GM23338 (cell line): ENCODE data around the gene EIF4E3. TPM values are rescaled to one million over a fixed set of nuclear protein-coding genes. Genes with fewer than 3 reads are reported as not detected.

Experiments
- ATAC-seq: fragments of 200-7000 bp; cut with Tn5 transposase; 3 replicates; pipeline ENCODE4 v1.9.1; 2020
- DNase-seq: peaks from one replicate; pipeline ENCODE4 v3.0.0-alpha.2; 2015; ENCODE audit warnings: low spot score
- H2AFZ ChIP-seq: fragments of 200-600 bp; sonication (generic); 2 replicates; pipeline ENCODE4 v1.8.0; 2016; ENCODE audit warnings: antibody characterized with exemption, mild to moderate bottlenecking, moderate library complexity
- H3F3A ChIP-seq: fragments of 200-600 bp; sonication (generic); replicated peaks from 2 replicates; pipeline ENCODE4 v1.8.0; 2017; ENCODE audit warnings: antibody characterized with exemption, mixed run types, low read depth
- H3K27ac ChIP-seq: fragments of 200-600 bp; sonication (generic); 2 replicates; pipeline ENCODE4 v1.6.1; 2016; ENCODE audit warnings: low read depth
- H3K27me3 ChIP-seq: fragments of 200-600 bp; sonication (generic); 2 replicates; pipeline ENCODE4 v1.8.0; 2016; ENCODE audit warnings: mild to moderate bottlenecking, mixed run types, moderate library complexity; ENCODE audit not compliant: insufficient read depth
- H3K36me3 ChIP-seq: fragments of 200-600 bp; sonication (generic); 2 replicates; pipeline ENCODE4 v1.8.0; 2016; ENCODE audit warnings: mild to moderate bottlenecking; ENCODE audit not compliant: insufficient read depth
- H3K4me1 ChIP-seq: fragments of 200-600 bp; sonication (generic); 2 replicates; pipeline ENCODE4 v1.8.0; 2016; ENCODE audit warnings: mild to moderate bottlenecking, moderate library complexity; ENCODE audit not compliant: insufficient read depth
- H3K4me2 ChIP-seq: fragments of 200-600 bp; sonication (generic); 2 replicates; pipeline ENCODE4 v1.7.1; 2017; ENCODE audit warnings: mixed run types
- H3K4me3 ChIP-seq: fragments of 200-600 bp; sonication (generic); 2 replicates; pipeline ENCODE4 v1.6.1; 2016; ENCODE audit warnings: mixed run types
- H3K79me2 ChIP-seq: fragments of 200-600 bp; sonication (generic); replicated peaks from 2 replicates; pipeline ENCODE4 v1.8.0; 2017; ENCODE audit warnings: mild to moderate bottlenecking; ENCODE audit not compliant: insufficient read depth
- H3K9me2 ChIP-seq: fragments of 200-600 bp; sonication (generic); 2 replicates; pipeline ENCODE4 v1.8.0; 2017; ENCODE audit not compliant: insufficient read depth
- H4K20me1 ChIP-seq: fragments of 200-600 bp; sonication (generic); replicated peaks from 2 replicates; pipeline ENCODE4 v1.8.0; 2017; ENCODE audit warnings: mild to moderate bottlenecking; ENCODE audit not compliant: insufficient read depth
- H3K27ac Mint-ChIP-seq: 2 replicates; pipeline ENCODE4 v1.8.0; 2020; ENCODE audit warnings: inconsistent platforms, mild to moderate bottlenecking, moderate library complexity, mixed read lengths
- H3K27me3 Mint-ChIP-seq: 3 replicates; pipeline ENCODE4 v1.8.0; 2022; ENCODE audit warnings: low read depth, mild to moderate bottlenecking, moderate library complexity, mixed read lengths, inconsistent platforms; ENCODE audit not compliant: insufficient read depth, poor library complexity
- H3K36me3 Mint-ChIP-seq: 3 replicates; pipeline ENCODE4 v1.8.0; 2021; ENCODE audit warnings: low read depth, mild to moderate bottlenecking, inconsistent platforms, moderate library complexity, mixed read lengths
- H3K4me1 Mint-ChIP-seq: 3 replicates; pipeline ENCODE4 v1.8.0; 2020; ENCODE audit warnings: mild to moderate bottlenecking, inconsistent platforms, mixed read lengths
- H3K4me3 Mint-ChIP-seq: 3 replicates; pipeline ENCODE4 v1.8.0; 2021; ENCODE audit warnings: moderate library complexity, mild to moderate bottlenecking, inconsistent platforms, mixed read lengths
- H3K9me3 Mint-ChIP-seq: 3 replicates; pipeline ENCODE4 v1.8.0; 2020; ENCODE audit warnings: moderate library complexity, mild to moderate bottlenecking, inconsistent platforms, mixed read lengths
- JUNB ChIP-seq: IDR thresholded peaks from one replicate; pipeline ENCODE4 v1.6.1; 2016; ENCODE audit warnings: antibody characterized with exemption; ENCODE audit not compliant: unreplicated experiment
- NANOG ChIP-seq: IDR thresholded peaks from 2 replicates; pipeline ENCODE4 v1.6.1; 2016; ENCODE audit warnings: antibody characterized with exemption, borderline replicate concordance
- POLR2AphosphoS5 ChIP-seq: IDR thresholded peaks from 2 replicates; pipeline ENCODE4 v1.6.1; 2016; ENCODE audit warnings: antibody characterized with exemption, low read depth
- ZNF331 ChIP-seq: fragments of 250-450 bp; sonication (Bioruptor Pico); IDR thresholded peaks from 2 replicates; pipeline ENCODE4 v1.5.0; 2020; ENCODE audit warnings: low read depth, mild to moderate bottlenecking, moderate library complexity
- polyA plus RNA-seq: library from polyadenylated mRNA; unstranded; fragments of >200 nt; fragmentation: Nextera tagmentation; extraction: Ambion mirVana; gene quantifications from 2 replicates; pipeline ENCODE4 v1.2.1, GENCODE V29; 2016
- total RNA-seq: library from RNA; depleted of rRNA; stranded (reverse); fragments of >200 nt; shearing (Covaris generic); gene quantifications from 2 replicates; pipeline ENCODE4 v1.2.3, GENCODE V29; 2014
- TF ChIP-seq, protein P1 (sequence below): fragments of 250-450 bp; sonication (Bioruptor Pico); IDR thresholded peaks from 2 replicates; pipeline ENCODE4 v1.5.0; 2020; ENCODE audit warnings: mild to moderate bottlenecking, moderate library complexity
- TF ChIP-seq, protein P2 (sequence below): IDR thresholded peaks from one replicate; pipeline ENCODE4 v1.6.1; 2018; ENCODE audit warnings: antibody characterized with exemption; ENCODE audit not compliant: unreplicated experiment

EIF4E3 gene
- total and polyA plus RNA-seq, 2 experiments from 2014 or later, result 6.0 to 9.7 TPM

DNA sequence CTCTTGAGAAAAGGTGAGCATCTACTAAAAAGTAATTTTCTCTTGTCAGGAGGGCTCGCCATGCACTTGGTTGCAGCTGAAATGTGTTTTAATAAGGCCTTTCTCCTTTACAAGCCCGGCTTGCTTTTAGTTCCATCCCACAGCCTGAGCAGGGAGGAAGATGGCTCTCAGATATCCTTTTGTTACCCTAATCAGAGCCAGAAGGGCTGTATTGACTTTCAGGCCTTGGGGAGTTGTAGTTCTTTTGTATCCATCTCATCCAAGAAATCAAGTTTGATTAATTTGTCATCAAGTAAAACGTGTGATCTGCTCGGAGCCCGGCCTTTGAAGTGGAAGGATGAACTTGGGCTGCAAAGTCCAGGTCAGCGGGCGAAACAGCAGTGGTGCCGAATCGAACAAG, 52.9 kb downstream of the EIF4E3 start (continued):
- TF ChIP-seq, protein P1, sequence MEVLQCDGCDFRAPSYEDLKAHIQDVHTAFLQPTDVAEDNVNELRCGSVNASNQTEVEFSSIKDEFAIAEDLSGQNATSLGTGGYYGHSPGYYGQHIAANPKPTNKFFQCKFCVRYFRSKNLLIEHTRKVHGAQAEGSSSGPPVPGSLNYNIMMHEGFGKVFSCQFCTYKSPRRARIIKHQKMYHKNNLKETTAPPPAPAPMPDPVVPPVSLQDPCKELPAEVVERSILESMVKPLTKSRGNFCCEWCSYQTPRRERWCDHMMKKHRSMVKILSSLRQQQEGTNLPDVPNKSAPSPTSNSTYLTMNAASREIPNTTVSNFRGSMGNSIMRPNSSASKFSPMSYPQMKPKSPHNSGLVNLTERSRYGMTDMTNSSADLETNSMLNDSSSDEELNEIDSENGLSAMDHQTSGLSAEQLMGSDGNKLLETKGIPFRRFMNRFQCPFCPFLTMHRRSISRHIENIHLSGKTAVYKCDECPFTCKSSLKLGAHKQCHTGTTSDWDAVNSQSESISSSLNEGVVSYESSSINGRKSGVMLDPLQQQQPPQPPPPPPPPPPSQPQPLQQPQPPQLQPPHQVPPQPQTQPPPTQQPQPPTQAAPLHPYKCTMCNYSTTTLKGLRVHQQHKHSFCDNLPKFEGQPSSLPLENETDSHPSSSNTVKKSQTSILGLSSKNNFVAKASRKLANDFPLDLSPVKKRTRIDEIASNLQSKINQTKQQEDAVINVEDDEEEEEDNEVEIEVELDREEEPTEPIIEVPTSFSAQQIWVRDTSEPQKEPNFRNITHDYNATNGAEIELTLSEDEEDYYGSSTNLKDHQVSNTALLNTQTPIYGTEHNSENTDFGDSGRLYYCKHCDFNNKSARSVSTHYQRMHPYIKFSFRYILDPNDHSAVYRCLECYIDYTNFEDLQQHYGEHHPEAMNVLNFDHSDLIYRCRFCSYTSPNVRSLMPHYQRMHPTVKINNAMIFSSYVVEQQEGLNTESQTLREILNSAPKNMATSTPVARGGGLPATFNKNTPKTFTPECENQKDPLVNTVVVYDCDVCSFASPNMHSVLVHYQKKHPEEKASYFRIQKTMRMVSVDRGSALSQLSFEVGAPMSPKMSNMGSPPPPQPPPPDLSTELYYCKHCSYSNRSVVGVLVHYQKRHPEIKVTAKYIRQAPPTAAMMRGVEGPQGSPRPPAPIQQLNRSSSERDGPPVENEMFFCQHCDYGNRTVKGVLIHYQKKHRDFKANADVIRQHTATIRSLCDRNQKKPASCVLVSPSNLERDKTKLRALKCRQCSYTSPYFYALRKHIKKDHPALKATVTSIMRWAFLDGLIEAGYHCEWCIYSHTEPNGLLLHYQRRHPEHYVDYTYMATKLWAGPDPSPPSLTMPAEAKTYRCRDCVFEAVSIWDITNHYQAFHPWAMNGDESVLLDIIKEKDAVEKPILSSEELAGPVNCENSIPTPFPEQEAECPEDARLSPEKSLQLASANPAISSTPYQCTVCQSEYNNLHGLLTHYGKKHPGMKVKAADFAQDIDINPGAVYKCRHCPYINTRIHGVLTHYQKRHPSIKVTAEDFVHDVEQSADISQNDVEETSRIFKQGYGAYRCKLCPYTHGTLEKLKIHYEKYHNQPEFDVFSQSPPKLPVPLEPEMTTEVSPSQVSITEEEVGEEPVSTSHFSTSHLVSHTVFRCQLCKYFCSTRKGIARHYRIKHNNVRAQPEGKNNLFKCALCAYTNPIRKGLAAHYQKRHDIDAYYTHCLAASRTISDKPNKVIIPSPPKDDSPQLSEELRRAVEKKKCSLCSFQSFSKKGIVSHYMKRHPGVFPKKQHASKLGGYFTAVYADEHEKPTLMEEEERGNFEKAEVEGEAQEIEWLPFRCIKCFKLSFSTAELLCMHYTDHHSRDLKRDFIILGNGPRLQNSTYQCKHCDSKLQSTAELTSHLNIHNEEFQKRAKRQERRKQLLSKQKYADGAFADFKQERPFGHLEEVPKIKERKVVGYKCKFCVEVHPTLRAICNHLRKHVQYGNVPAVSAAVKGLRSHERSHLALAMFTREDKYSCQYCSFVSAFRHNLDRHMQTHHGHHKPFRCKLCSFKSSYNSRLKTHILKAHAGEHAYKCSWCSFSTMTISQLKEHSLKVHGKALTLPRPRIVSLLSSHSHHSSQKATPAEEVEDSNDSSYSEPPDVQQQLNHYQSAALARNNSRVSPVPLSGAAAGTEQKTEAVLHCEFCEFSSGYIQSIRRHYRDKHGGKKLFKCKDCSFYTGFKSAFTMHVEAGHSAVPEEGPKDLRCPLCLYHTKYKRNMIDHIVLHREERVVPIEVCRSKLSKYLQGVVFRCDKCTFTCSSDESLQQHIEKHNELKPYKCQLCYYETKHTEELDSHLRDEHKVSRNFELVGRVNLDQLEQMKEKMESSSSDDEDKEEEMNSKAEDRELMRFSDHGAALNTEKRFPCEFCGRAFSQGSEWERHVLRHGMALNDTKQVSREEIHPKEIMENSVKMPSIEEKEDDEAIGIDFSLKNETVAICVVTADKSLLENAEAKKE (CRISPR knock-in tag), result no peak
- TF ChIP-seq POLR2AphosphoS5, result no peak
- no peak for TF ChIP-seq JUNB
- TF ChIP-seq ZNF331 (CRISPR knock-in tag), result no peak

DNA sequence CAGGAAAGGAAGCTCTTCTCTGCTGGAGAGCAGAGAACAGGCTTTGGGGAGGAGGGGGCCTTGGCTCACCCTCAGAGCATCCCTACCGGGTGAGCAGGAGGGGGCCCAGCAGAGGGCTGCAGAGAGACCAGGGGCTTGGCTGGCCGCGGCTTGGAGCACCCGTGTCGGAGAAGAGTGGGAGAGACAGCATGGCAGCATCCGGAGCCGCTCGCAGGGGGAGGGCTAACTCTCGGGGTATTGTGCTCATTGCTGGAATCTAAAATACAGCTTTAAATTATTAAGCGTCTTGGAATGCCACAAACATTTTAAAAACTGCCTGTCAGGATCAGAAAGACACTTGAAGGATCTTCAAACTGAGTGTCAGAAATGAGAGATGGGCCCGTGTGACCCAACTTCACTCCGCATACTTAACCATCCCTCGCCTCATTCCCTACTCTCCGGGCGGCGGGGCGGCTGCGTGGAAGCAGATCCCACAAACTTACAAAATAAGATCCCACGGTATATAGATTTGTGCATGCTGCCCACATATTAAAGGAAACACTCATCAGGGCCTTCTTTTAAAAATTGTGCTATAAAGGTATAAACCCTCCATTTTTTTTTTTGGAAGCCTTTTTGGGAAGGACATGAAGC, 53.9 kb downstream of the EIF4E3 start:
- DNase-seq (no peak), ATAC-seq (no peak; the same call in 2 of the 3 replicates)
- TF ChIP-seq NANOG (no peak), POLR2AphosphoS5 (no peak), ZNF331 (CRISPR knock-in tag) (no peak), JUNB (no peak)
- TF ChIP-seq, protein P2, sequence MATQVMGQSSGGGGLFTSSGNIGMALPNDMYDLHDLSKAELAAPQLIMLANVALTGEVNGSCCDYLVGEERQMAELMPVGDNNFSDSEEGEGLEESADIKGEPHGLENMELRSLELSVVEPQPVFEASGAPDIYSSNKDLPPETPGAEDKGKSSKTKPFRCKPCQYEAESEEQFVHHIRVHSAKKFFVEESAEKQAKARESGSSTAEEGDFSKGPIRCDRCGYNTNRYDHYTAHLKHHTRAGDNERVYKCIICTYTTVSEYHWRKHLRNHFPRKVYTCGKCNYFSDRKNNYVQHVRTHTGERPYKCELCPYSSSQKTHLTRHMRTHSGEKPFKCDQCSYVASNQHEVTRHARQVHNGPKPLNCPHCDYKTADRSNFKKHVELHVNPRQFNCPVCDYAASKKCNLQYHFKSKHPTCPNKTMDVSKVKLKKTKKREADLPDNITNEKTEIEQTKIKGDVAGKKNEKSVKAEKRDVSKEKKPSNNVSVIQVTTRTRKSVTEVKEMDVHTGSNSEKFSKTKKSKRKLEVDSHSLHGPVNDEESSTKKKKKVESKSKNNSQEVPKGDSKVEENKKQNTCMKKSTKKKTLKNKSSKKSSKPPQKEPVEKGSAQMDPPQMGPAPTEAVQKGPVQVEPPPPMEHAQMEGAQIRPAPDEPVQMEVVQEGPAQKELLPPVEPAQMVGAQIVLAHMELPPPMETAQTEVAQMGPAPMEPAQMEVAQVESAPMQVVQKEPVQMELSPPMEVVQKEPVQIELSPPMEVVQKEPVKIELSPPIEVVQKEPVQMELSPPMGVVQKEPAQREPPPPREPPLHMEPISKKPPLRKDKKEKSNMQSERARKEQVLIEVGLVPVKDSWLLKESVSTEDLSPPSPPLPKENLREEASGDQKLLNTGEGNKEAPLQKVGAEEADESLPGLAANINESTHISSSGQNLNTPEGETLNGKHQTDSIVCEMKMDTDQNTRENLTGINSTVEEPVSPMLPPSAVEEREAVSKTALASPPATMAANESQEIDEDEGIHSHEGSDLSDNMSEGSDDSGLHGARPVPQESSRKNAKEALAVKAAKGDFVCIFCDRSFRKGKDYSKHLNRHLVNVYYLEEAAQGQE, result no peak
- H3K9me2 ChIP-seq, result 0 out of 2 replicates have a peak, but pooled peaks cover 2% of the 10 kb centered on the region
- no peak overlapping the region for H3K4me3 Mint-ChIP-seq
- peaks cover 25% of the 10 kb centered on the region for H3K4me1 Mint-ChIP-seq
- no peak overlapping the region for H3K4me3 ChIP-seq
- no peaks in the 10 kb centered on the region for H3K79me2 ChIP-seq
- H2AFZ ChIP-seq, result peak overlapping the region; percentile 78
- no peak overlapping the region for H3K4me2 ChIP-seq
- peaks cover 3% of the 10 kb centered on the region; the same call in 1 of the 3 replicates for H3K9me3 Mint-ChIP-seq
- H3K27me3 ChIP-seq, result no peaks in the 10 kb centered on the region
- H3K4me1 ChIP-seq, result peaks cover 25% of the 10 kb centered on the region
- H3K36me3 ChIP-seq, result no peaks in the 10 kb centered on the region
- H3F3A ChIP-seq, result no peaks in the 10 kb centered on the region
- H3K27ac ChIP-seq, result no peak overlapping the region
- H3K27ac Mint-ChIP-seq, result no peak overlapping the region
- H3K27me3 Mint-ChIP-seq, result no peaks in the 10 kb centered on the region
- no peaks in the 10 kb centered on the region for H3K36me3 Mint-ChIP-seq
- H4K20me1 ChIP-seq, result no peaks in the 10 kb centered on the region
